CD1c-positive myeloid dendritic cell (primary cell): ENCODE results near the gene DMRT1.

Source experiments
- DNase-seq: peaks from one replicate; pipeline ENCODE4 v3.0.0-alpha.2; 2016; ENCODE audit errors: extremely low spot score

DMRT1 gene

GRCh38 chr9:922171-922570 is 80.7 kb downstream of the DMRT1 start:
- DNase-seq = no peak

GRCh38 chr9:922731-923130 is 81.2 kb downstream of the DMRT1 start:
- no peak for DNase-seq

- no peak for DNase-seq
Observed at GRCh38 chr9:926976-927375, 85.5 kb downstream of the DMRT1 start.

DNA sequence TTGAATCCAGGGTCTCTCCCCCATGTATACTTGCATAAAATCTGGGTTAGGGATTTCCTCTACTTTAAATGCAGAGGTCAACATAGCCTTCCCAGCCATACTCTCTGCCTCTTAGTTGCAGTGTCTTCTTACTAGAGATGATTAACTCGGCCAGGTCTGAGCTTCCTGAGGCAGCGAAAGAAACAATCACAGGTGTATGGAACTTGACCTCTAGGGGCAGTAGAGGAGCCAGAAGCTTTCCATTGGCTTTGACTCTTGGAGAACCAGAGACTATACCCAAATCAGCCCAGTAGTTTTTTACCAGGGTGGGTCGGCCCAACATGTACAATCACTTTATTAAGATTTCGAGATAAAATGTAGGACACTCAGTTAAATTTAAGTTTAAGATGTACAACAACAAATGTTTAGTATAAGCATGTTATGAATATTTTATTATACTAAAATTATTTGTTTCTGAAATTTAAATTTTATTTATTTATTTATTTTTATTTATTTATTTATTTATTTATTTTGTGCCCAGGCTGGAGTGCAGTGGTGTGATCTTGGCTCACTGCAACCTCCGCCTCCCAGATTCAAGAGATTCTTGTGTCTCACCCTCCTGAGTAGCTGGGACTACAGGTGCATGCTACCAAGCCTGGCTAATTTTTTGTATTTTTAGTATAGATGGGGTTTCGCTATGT is 87.0 kb downstream of the DMRT1 start:
- peak; percentile 29 for DNase-seq

DNA sequence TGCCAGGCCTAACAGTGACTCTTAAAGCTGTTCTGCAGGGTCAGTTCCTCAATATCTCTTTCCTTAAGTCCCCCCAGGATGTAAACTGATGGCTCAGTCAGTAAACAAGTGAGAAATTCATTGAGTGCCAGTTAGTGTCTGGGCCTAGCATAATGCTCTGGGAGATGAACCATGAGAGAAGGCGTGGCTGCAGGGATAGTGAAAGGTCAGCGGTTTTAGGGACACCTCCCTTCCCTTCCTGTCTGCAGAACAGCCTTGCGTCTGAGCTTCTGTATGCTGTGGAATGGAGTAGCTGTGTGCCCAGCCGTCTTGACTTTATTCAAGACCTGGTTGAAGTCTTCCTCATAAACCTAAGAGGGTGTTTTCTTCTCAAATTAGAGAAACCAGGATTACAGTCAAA is 88.2 kb downstream of the DMRT1 start:
- no peak for DNase-seq

- DNase-seq = no peak
Observed at GRCh38 chr9:933356-933755, 91.9 kb downstream of the DMRT1 start.

DNA sequence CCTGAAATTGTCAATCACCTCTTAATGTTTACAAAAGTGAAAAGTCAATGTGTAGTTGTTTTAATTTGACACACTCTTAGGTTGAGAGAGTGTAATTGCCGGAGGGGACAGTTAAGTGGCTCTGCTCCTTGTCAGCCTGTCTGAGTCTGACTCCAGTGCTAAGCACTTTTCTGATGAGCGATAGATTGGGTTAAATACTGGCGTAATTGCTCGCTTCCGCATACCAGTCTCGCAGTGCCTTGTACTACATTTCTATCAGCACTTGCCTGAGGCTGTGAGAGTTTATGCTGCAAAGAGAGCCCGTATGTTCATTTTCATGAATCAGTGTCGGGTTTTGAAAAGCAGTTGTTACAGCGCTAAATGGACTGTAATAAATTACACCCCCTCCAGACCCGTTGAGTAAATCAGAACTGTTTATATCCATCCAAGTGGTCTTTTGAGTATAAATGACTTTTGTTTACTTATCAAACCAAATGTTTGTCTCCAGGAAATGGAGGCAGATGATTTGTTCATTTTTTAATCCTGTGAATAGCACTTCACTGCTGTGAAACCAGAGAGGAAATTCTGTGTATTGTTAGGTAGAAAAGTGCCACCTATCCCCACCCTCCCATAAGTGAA is 94.0 kb downstream of the DMRT1 start:
- DNase-seq = no peak

GRCh38 chr9:942805-943580 is 101.5 kb downstream of the DMRT1 start:
- no peak for DNase-seq

DNA sequence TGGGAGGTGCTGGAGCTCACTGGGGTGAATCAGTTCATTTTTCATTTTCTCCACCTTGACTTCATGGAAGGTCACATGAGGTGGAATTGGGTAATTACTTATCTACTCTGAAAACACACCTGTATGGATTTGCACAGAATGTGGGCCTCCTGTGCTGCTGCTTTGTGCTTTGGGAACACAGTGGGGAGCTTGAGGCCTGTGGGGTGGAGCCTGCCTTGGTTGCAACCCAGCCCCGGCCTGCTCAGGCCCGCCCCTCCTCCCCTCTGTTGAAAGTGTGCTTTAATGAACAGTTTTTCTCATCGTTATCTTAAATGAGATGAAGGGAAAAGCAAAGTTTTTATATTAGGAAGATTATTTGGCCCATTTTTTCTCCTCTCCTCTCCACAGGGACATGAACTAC is 106.5 kb downstream of the DMRT1 start:
- no peak for DNase-seq

GRCh38 chr9:948497-948896 is 107.0 kb downstream of the DMRT1 start:
- no peak for DNase-seq

GRCh38 chr9:950139-950538 is 108.6 kb downstream of the DMRT1 start:
- no peak for DNase-seq

DNA sequence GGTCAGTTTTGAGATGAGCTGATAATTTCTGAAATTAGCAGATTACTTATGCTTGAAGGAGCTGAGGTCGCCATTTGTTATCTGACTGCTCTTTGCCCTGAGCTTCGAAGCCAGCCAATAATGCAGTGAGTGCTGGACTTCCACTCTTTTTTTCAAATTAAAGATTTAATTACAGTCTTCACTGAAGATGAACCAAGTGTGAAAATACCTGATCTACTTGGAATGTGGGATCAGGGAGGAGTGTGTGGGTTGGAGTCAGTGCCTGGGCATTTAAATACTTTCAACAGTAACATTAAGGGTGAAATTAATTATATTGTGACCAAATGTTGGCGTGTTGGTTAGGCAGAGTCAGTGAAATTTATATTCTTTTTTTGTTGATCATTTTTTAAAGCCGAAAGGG is 111.0 kb downstream of the DMRT1 start:
- DNase-seq = no peak

- no peak for DNase-seq
Observed at GRCh38 chr9:959105-959504, 117.6 kb downstream of the DMRT1 start.

- DNase-seq = no peak
Observed at GRCh38 chr9:959914-960313, 118.4 kb downstream of the DMRT1 start.

DNA sequence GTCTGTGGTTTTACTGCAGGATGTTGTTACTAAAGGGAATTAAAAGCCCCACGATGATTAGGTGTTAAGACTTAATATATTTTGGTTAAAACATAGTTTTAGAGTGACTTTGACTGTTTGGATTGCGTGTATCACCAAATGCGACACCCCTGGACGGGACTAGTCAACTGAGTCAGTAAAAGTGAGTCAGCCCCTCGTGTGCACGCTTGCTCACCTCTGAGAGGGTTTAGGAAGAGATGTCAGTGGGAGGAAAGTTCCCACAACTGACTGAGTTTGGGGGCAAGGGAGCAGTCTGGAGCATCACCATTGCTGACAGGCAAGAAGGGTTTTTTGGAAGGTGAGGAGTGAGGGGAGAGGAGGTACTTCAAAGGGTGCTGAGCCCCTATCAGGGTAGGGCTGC is 120.5 kb downstream of the DMRT1 start:
- DNase-seq = no peak

GRCh38 chr9:965497-965896 is 124.0 kb downstream of the DMRT1 start:
- DNase-seq = no peak

GRCh38 chr9:966870-967269 is 125.4 kb downstream of the DMRT1 start:
- no peak for DNase-seq

DNA sequence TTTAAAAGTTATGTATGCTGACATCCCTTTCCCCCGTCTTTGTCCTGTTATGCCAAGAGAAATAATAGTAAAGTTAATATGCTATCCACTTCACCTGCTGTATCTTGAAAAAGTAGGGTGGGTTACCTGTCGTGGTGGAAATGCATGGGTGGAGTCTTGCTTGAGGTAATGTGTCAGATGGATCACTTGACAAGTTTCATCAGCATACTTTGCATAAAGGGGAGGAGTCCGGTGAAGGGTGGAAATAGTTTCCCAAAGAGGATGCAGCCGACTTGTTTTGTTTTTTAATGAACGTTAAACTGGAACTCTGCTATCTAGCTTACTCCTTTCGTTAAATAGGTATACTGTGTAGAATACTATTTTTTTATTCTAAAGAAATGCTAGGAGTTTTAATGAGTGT is 125.9 kb downstream of the DMRT1 start:
- DNase-seq = no peak

- DNase-seq = no peak
Observed at GRCh38 chr9:967903-968641, 126.6 kb downstream of the DMRT1 start.

DNA sequence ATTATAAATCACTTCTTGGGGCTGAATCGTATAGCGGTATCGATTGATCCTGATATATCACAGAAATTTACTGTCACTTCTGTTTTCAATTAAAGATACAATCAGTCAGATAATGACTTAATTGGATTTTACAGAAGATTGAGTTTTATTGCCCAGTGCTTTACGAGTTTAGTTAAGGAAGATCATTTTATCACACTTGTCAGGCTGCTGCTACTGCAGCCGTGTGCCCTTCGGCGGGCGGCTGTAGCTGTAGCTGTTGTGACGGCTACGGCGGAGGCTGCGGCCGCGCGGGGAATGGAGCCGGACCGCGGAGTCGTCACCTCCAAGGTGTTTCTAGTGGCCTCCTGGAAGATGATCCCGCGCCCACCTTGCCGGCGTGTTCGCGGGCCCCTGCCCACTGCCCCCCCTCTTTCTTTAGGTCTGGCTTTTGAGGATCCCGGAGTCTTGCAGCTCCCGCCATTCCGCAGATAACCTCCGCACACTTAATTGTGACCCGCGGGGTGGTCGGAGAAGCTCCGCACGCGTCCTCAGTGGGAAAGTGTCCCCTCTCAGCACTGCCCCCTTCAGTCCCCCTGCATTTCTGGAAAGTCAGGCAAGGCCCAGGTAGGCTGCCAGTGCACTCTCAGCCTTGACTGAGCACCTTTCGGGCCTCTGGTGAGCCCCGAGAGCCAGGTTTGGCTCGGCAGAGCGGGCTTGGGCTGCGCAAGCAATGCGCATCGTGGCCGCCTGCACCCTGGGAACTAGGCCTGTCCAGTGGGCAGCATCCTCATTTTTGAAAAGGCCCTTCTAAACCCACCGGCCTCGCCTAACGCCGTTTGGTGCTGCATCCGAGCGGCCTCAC is 128.0 kb downstream of the DMRT1 start:
- no peak for DNase-seq

- DNase-seq = no peak
Observed at GRCh38 chr9:970151-970996, 128.9 kb downstream of the DMRT1 start.
